ENCODE data around the gene FOXO6.

FOXO6 gene

DNA sequence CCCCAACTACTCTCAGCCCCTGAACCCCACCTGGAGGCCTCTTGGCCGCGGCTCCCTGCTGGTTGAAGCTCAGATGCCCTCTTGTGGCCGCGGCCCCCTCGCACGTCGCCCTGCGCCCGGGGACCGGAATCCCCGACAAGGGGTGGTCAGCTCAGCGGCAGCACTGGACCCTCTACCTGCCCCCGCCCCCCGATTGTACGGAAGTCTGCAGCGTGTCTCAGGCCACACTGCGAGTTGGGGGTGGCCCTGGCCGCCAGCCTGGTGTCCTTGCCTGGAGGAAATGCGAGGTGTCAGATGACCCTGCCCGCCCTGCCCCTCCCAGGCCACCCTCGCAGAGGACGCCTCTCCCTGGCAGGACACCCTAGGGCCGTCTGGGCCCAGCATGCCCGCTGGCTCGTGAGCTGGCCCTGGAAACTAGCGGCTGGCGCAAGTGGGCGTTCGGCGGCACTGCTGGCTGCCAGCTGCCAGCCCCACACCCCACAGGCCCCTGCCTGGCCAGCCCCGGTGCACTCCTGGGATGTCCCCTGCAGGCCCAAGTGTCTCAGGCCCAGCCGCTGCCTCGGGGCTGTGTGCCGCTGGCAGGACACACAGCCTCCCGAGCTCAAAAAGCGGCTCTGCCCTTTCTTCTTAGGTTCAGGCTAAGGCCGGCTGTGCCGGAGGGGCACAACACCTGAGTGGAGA lies 62.4 kb downstream of the FOXO6 start:
- Histone ChIP-seq H3K4me1 (ENCODE audit: control insufficient read depth in 2 of 2, insufficient read depth in 2 of 2, low read length in 2 of 2) (peaks cover 1 to 6% of the 10 kb centered on the region in 2 donors), H3K9me3 (ENCODE audit: control insufficient read depth in 2 of 2, low read length in 2 of 2) (no peaks in the 10 kb centered on the region), H3K9ac (ENCODE audit: low read depth in 1 of 2, low read length in 2 of 2) (no peak overlapping the region), H3K27me3 (ENCODE audit: control insufficient read depth in 2 of 2, insufficient read depth in 2 of 2, low read length in 2 of 2) (no peaks in the 10 kb centered on the region), H3K4me3 (ENCODE audit: low read length in 2 of 2) (no peak overlapping the region), H3K27ac (ENCODE audit: low read depth in 2 of 2, low read length in 2 of 2) (no peak overlapping the region), H3K36me3 (ENCODE audit: control insufficient read depth in 2 of 2, insufficient read depth in 2 of 2, low read length in 2 of 2) (no peaks in the 10 kb centered on the region)

DNA sequence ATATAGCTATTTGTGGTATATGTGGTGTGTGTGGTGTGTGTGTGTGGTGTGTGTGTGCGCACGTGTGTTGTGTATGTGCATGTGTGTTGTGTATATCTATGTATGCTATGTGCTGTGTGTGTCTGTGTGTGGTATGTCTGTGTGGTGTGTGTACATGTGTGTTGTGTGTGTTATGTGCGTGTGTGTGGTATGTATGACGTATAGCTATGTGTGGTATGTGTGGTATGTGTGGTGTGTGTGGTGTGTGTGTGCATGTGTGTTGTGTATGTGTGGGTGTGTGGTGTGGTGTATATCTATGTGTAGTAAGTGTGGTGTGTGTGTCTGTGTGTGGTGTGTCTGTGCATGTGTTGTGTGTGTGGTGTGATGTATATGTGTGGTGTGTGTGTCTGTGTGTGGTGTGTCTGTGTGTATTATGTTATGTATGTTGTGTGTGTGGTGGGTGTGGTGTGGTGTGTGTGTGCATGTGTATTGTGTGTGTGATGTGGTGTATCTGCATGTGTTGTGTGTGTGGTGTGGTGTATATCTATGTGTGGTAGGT lies 63.4 kb downstream of the FOXO6 start:
- no peaks in the 10 kb centered on the region for H3K9me3 ChIP-seq (ENCODE audit: control insufficient read depth in 2 of 2, low read length in 2 of 2)
- H3K27me3 ChIP-seq (ENCODE audit: control insufficient read depth in 2 of 2, insufficient read depth in 2 of 2, low read length in 2 of 2): no peaks in the 10 kb centered on the region
- no peaks in the 10 kb centered on the region for H3K36me3 ChIP-seq (ENCODE audit: control insufficient read depth in 2 of 2, insufficient read depth in 2 of 2, low read length in 2 of 2)
- no peak overlapping the region for H3K4me3 ChIP-seq (ENCODE audit: low read length in 2 of 2)
- no peaks in the 10 kb centered on the region for H3K4me1 ChIP-seq (ENCODE audit: control insufficient read depth in 2 of 2, insufficient read depth in 2 of 2, low read length in 2 of 2)
- no peak overlapping the region for H3K27ac ChIP-seq (ENCODE audit: low read depth in 2 of 2, low read length in 2 of 2)
- H3K9ac ChIP-seq (ENCODE audit: low read depth in 1 of 2, low read length in 2 of 2): no peak overlapping the region

DNA sequence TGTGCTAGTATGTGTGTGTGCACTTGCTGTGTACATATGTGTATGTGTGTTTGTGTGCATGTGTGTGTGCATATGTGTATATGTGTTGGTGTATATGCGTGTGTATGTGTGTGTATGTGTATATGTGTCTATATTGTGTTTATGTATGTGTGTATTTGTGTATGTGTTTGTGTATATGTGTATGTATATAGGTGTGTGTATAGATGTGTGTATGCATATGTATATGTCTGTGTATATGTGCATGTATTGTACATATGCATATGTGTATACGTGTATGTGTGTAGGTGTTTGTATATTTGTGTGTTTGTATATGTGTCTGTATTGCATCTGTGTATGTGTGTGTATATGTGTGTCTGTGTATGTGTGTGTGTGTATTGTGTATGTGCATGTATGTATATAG lies 64.1 kb downstream of the FOXO6 start:
- Histone ChIP-seq H3K27ac (ENCODE audit: low read depth in 2 of 2, low read length in 2 of 2) (no peak overlapping the region), H3K4me1 (ENCODE audit: control insufficient read depth in 2 of 2, insufficient read depth in 2 of 2, low read length in 2 of 2) (no peaks in the 10 kb centered on the region), H3K27me3 (ENCODE audit: control insufficient read depth in 2 of 2, insufficient read depth in 2 of 2, low read length in 2 of 2) (no peaks in the 10 kb centered on the region), H3K36me3 (ENCODE audit: control insufficient read depth in 2 of 2, insufficient read depth in 2 of 2, low read length in 2 of 2) (no peaks in the 10 kb centered on the region), H3K9me3 (ENCODE audit: control insufficient read depth in 2 of 2, low read length in 2 of 2) (no peaks in the 10 kb centered on the region), H3K4me3 (ENCODE audit: low read length in 2 of 2) (no peak overlapping the region), H3K9ac (ENCODE audit: low read depth in 1 of 2, low read length in 2 of 2) (no peak overlapping the region)

DNA sequence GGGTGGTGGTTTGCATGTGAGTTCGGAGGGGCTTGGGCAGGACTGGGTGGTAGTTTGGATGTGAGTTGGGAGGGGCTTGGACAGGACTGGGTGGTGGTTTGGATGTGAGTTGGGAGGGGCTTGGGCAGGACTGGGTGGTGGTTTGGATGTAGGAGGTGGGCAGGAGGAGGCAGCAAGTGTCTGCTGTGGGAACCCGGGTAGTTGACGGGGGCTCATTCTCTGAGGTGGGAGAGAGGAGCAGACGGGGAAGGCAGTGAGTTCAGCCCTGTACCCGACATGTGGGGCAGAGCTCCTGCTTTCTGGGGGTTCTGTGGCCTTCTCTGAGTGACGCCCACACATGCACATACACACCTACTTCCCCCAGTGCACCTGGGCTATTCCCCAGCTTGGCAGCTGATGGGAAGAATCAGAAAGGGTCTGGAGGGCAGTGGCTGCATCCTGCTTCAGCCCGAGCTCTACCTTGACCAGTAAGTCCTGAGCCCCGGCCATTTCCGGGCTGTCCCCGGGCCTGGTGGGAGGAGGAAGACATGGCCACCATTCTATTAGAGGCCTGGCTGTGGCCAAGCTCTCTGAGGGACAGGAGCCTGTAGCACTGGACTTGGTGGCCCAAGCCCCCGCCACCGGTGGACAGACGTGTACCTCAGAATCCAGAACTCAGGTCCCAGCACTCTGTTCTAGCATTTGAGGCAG lies 65.1 kb downstream of the FOXO6 start:
- Histone ChIP-seq H3K9me3 (ENCODE audit: control insufficient read depth in 2 of 2, low read length in 2 of 2) (no peaks in the 10 kb centered on the region), H3K9ac (ENCODE audit: low read depth in 1 of 2, low read length in 2 of 2) (no peak overlapping the region), H3K27me3 (ENCODE audit: control insufficient read depth in 2 of 2, insufficient read depth in 2 of 2, low read length in 2 of 2) (no peaks in the 10 kb centered on the region), H3K36me3 (ENCODE audit: control insufficient read depth in 2 of 2, insufficient read depth in 2 of 2, low read length in 2 of 2) (no peaks in the 10 kb centered on the region), H3K4me3 (ENCODE audit: low read length in 2 of 2) (no peak overlapping the region), H3K27ac (ENCODE audit: low read depth in 2 of 2, low read length in 2 of 2) (no peak overlapping the region), H3K4me1 (ENCODE audit: control insufficient read depth in 2 of 2, insufficient read depth in 2 of 2, low read length in 2 of 2) (no peaks in the 10 kb centered on the region)

- H3K4me3 ChIP-seq (ENCODE audit: low read length in 2 of 2): no peak overlapping the region
- no peak overlapping the region for H3K27ac ChIP-seq (ENCODE audit: low read depth in 2 of 2, low read length in 2 of 2)
- H3K36me3 ChIP-seq (ENCODE audit: control insufficient read depth in 2 of 2, insufficient read depth in 2 of 2, low read length in 2 of 2): no peaks in the 10 kb centered on the region
- peaks cover 2 to 7% of the 10 kb centered on the region in 2 donors for H3K4me1 ChIP-seq (ENCODE audit: control insufficient read depth in 2 of 2, insufficient read depth in 2 of 2, low read length in 2 of 2)
- H3K27me3 ChIP-seq (ENCODE audit: control insufficient read depth in 2 of 2, insufficient read depth in 2 of 2, low read length in 2 of 2): no peaks in the 10 kb centered on the region
- no peaks in the 10 kb centered on the region for H3K9me3 ChIP-seq (ENCODE audit: control insufficient read depth in 2 of 2, low read length in 2 of 2)
- H3K9ac ChIP-seq (ENCODE audit: low read depth in 1 of 2, low read length in 2 of 2): no peak overlapping the region
Measured at GRCh38 chr1:41427122-41427913, 66.1 kb downstream of the FOXO6 start.

GRCh38 chr1:41427916-41428737 lies 66.9 kb downstream of the FOXO6 start:
- Histone ChIP-seq H3K9me3 (ENCODE audit: control insufficient read depth in 2 of 2, low read length in 2 of 2) (no peaks in the 10 kb centered on the region), H3K4me3 (ENCODE audit: low read length in 2 of 2) (no peak overlapping the region), H3K9ac (ENCODE audit: low read depth in 1 of 2, low read length in 2 of 2) (no peak overlapping the region), H3K27ac (ENCODE audit: low read depth in 2 of 2, low read length in 2 of 2) (no peak overlapping the region), H3K27me3 (ENCODE audit: control insufficient read depth in 2 of 2, insufficient read depth in 2 of 2, low read length in 2 of 2) (no peaks in the 10 kb centered on the region), H3K4me1 (ENCODE audit: control insufficient read depth in 2 of 2, insufficient read depth in 2 of 2, low read length in 2 of 2) (peaks cover 10 to 15% of the 10 kb centered on the region in 2 donors), H3K36me3 (ENCODE audit: control insufficient read depth in 2 of 2, insufficient read depth in 2 of 2, low read length in 2 of 2) (no peaks in the 10 kb centered on the region)

- Histone ChIP-seq H3K36me3 (ENCODE audit: control insufficient read depth in 2 of 2, insufficient read depth in 2 of 2, low read length in 2 of 2) (no peaks in the 10 kb centered on the region), H3K9me3 (ENCODE audit: control insufficient read depth in 2 of 2, low read length in 2 of 2) (no peaks in the 10 kb centered on the region), H3K9ac (ENCODE audit: low read depth in 1 of 2, low read length in 2 of 2) (no peak overlapping the region), H3K4me3 (ENCODE audit: low read length in 2 of 2) (no peak overlapping the region), H3K27ac (ENCODE audit: low read depth in 2 of 2, low read length in 2 of 2) (no peak overlapping the region), H3K4me1 (ENCODE audit: control insufficient read depth in 2 of 2, insufficient read depth in 2 of 2, low read length in 2 of 2) (peaks cover 11 to 17% of the 10 kb centered on the region in 2 donors), H3K27me3 (ENCODE audit: control insufficient read depth in 2 of 2, insufficient read depth in 2 of 2, low read length in 2 of 2) (no peaks in the 10 kb centered on the region)
Measured at GRCh38 chr1:41428738-41429640, 67.8 kb downstream of the FOXO6 start.

- Histone ChIP-seq H3K27ac (ENCODE audit: low read depth in 2 of 2, low read length in 2 of 2) (no peak overlapping the region), H3K4me1 (ENCODE audit: control insufficient read depth in 2 of 2, insufficient read depth in 2 of 2, low read length in 2 of 2) (peaks cover 11 to 17% of the 10 kb centered on the region in 2 donors)
Measured at GRCh38 chr1:41429641-41430035, 68.4 kb downstream of the FOXO6 start.

DNA sequence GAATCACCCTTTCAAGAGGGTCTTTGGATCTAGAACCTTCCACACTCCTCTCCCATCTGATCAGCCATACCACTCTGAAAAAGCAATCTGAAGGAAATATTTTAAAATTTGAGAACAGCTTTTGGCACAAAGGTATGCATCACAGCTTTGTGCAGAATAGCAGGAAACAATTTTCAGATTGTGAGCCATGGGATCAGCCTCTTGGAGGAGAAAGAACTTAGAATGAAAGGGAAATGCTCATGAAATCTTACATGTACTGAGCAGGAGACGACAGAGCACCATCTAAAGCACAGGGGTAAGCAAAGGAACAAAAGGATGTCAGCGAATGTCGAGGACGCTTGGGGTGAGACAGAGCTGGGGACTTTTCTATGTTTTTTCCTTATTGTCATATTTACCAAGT lies 68.8 kb downstream of the FOXO6 start:
- no peak overlapping the region for H3K27ac ChIP-seq (ENCODE audit: low read depth in 2 of 2, low read length in 2 of 2)
- no peaks in the 10 kb centered on the region for H3K36me3 ChIP-seq (ENCODE audit: control insufficient read depth in 2 of 2, insufficient read depth in 2 of 2, low read length in 2 of 2)
- H3K9me3 ChIP-seq (ENCODE audit: control insufficient read depth in 2 of 2, low read length in 2 of 2): no peaks in the 10 kb centered on the region
- H3K4me3 ChIP-seq (ENCODE audit: low read length in 2 of 2): no peak overlapping the region
- no peak overlapping the region for H3K9ac ChIP-seq (ENCODE audit: low read depth in 1 of 2, low read length in 2 of 2)
- H3K27me3 ChIP-seq (ENCODE audit: control insufficient read depth in 2 of 2, insufficient read depth in 2 of 2, low read length in 2 of 2): no peaks in the 10 kb centered on the region
- H3K4me1 ChIP-seq (ENCODE audit: control insufficient read depth in 2 of 2, insufficient read depth in 2 of 2, low read length in 2 of 2): peaks cover 11 to 17% of the 10 kb centered on the region in 2 donors

More at GRCh38 chr1:41429641-41430035, 68.4 kb downstream of the FOXO6 start:
- H3K4me3 ChIP-seq (ENCODE audit: low read length in 2 of 2): no peak overlapping the region
- H3K36me3 ChIP-seq (ENCODE audit: control insufficient read depth in 2 of 2, insufficient read depth in 2 of 2, low read length in 2 of 2): no peaks in the 10 kb centered on the region
- no peak overlapping the region for H3K9ac ChIP-seq (ENCODE audit: low read depth in 1 of 2, low read length in 2 of 2)
- no peaks in the 10 kb centered on the region for H3K9me3 ChIP-seq (ENCODE audit: control insufficient read depth in 2 of 2, low read length in 2 of 2)
- no peaks in the 10 kb centered on the region for H3K27me3 ChIP-seq (ENCODE audit: control insufficient read depth in 2 of 2, insufficient read depth in 2 of 2, low read length in 2 of 2)

All from mucosa of rectum (tissue), 2 donors.